ENCODE results near the gene IL36B. TPM values are rescaled to one million over a fixed set of nuclear protein-coding genes. Genes with fewer than 3 reads are reported as not detected.
"Not testable (repeated sequence)": the region's sequence is repeated elsewhere in the genome, so short reads cannot be mapped to it uniquely, and the experiment has no call there.

Gene IL36B
- not detected in 2 replicates for total RNA-seq (2014; rRNA removed)
- not detected for polyA plus RNA-seq (2012)

DNA sequence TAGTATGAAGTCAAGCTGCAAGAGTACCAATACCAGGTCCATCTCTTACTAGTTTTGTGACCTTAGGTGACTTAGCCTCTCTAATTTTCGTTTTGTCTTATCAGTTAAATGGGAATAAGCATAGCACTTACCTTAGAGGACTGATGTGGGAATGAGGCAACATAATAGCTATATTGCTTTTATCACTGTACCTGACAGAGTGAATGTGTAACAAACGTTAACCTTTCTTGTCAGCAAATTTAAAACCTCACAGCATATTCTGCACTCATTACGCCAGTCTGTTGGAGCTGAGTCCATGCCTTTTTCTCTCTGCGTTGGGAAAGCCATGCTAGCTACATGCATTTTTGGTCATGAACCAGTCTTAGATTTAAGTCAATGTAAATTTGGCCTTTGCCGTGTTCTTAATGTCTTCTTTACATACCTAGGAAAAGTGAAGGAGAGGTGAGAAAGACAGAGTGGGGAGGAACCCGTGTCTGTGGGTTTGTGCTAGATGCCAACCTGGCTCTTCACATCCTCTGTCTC is at the start of gene IL36B:
Gene IL36B (minus strand): TSS at position 472 of the 522 bp plus-strand sequence.
- DNase-seq (ENCODE audit: low read depth) = no peak

DNA sequence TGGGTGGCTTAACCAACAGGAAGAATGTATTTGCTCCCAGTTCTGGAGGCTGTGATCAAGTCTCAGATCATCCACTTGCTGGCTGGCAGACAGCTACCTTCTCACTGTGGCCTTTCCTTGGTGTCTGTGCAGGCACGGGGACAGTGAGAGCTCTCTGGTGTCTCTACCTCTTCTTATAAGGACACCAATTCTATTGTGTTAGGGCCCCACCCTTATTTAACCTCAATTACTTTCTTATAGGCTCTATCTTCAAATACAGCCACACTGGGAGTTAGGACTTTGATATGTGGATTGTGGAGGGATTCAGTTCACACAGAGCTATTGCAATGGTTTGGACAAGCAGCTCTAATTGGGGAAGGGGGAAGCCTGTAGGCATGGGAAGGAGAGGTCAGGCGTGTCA is 49.5 kb upstream of the IL36B start:
- DNase-seq (ENCODE audit: low read depth) = no peak

DNA sequence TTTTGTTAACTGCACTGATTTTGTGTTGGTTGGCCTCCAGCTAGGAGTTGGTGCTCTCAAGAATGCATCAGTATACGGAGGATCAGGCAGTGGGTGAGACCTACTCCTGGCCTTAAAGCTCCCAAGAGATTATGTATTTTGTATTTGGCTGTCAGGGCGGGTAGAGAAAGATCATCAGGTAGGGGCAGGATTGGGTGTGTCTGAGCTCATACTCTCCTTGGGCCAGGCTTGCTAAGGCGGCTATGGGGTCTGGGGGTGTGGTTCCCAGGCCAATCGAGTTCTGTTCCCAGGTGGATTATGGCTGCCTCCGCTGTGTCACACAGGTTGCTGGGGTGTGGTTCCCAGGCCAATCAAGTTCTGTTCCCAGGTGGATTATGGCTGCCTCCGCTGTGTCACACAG is 45.9 kb upstream of the IL36B start:
- no peak for DNase-seq (ENCODE audit: low read depth)

DNA sequence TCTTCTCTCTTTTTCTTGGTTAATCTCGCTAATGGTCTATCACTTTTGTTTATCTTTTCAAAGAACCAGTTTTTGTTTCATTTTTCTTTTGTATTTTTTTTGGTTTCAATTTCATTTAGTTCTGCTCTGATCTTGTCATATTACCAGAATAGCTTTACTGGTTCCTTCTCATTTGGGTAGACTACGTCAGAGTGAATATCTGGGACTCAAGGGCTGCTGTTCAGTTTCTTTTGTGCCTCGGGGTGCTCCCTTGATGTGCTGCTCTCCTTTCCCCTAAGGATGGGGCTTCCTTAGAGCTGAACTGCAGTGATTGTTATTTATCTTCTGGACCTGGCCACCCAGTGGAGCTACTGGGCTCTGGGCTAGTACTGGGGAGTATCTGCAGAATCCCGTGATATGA is 45.4 kb upstream of the IL36B start:
- no peak for DNase-seq (ENCODE audit: low read depth)

DNA sequence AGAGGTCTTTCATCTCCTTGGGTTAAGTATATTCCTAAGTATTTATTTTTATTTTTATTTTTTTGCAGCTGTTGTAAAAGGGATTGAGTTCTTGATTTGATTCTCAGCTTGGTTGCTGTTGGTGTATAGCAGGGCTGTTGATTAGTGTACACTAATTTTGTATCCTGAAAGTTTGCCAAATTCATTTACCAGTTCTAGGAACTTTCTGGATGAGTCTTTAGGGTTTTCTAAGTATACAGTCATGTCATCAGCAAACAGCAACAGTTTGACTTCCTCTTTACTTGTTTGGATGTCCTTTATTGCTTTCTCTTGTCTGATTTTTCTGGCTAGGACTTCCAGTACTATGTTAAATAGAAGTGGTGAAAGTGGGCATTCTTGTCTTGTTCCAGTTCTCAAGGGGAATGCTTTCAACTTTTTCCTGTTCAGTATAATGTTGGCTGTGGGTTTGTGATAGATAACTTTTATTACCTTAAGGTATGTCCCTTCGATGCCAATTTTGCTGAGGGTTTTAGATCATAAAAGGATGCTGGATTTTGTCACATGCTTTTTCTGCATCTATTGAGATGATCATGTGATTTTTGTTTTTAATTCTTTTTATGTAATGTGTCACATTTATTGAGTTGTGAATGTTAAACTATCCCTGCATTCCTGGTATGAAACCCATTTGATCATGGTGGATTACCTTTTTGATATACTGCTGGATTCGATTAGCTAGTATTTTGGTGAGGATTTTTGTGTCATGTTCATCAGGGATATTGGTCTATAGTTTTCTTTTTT is 44.4 kb upstream of the IL36B start:
- not testable (repeated sequence) for DNase-seq (ENCODE audit: low read depth)

DNA sequence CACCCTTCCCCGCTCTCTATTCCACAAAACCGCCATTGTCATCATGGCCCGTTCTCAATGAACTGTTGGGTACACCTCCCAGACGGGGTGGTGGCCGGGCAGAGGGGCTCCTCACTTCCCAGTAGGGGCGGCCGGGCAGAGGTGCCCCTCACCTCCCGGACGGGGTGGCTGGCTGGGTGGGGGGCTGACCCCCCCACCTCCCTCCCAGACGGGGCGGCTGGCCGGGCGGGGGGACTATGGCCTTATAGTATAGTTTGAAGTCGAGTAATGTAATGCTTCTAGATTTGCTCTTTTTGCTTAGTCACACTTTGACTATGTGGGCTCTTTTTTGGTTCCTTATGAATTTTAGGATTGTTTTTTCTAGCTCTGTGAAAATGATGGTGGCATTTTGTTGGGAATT is 43.6 kb upstream of the IL36B start:
- DNase-seq (ENCODE audit: low read depth) = not testable (repeated sequence)

DNA sequence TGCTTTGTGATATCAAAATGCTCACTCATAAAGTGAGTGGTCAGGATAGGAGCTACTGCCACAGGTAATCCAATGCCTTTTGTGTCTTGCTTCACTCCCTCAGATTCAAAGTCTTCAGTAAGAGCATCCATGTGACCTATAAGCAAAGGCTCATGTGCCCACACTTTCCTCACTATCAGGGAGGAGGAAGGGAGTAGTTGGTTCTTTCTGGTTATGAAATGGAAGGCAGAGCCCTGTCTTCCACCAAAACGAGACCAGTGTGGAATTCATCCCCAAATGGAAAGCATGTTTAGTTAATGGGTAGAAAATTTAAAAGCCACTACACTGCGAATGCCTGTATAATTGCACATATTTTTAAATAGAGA is 40.9 kb upstream of the IL36B start:
- DNase-seq (ENCODE audit: low read depth) = no peak

DNA sequence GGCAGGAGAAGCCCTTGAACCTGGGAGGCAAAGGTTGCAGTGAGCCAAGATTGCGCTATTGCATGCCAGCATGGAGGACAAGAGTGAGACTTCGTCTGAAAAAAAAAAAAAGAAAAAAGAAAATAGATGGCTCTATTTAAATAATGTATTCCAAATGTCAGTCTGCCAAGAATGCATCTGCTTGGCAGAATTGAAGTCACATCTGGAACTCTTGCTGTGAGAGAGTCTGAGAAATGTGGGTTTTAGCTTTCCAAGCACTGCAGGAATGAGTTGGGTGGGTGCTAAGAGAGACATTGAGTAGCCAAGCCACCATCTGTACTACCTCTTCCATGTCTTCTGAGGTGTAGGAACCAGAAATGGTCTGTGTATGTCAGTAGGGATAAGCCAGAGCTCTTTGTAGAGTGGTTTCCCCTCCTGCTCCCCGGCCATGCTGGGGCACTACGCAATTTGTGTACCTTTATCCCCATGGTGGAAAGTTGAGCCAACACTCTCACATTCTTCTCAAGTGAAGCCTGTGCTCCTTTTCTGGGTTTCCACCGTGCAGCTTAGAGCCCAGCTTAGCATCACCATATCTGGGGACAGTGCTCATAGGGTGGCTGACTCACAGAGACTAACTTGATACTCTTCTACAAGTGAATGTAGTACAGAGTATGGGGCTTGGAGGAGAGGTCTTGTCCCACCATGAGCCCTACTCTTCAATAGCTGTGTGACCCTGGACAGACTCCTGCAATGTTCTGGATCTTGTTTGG is 40.4 kb upstream of the IL36B start:
- no peak for DNase-seq (ENCODE audit: low read depth)

DNA sequence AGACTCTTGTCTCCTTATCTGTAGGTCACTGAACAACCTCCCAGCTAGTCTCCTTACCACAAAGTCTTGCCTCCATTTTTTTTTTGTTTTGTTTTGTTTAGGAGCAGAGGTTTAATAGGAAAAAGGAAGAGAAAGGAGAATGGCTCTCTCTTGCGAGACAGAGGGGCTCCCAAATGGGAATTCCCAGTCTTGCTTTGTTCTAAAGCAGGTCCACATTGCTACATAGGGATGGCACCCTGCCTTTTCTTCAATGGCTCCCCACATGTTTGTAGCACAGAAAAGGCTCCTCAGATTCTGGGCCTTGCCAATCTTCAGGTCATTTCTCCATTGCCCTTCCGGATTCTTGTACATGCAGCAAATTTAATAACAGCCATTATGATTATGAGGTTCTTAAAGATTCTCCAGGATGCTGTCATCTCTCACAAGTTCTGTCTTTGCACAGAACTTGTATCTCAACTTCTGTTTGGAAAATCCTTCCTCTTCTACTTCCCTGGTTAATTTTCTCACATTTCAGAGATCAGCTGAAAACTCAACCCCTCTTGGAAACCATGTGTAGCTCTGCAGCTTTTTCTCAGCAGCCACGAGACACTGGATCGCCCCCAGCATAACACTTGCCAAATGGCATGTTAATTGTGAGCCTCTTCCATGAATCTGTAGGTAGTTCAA is 38.7 kb upstream of the IL36B start:
- no peak for DNase-seq (ENCODE audit: low read depth)

DNA sequence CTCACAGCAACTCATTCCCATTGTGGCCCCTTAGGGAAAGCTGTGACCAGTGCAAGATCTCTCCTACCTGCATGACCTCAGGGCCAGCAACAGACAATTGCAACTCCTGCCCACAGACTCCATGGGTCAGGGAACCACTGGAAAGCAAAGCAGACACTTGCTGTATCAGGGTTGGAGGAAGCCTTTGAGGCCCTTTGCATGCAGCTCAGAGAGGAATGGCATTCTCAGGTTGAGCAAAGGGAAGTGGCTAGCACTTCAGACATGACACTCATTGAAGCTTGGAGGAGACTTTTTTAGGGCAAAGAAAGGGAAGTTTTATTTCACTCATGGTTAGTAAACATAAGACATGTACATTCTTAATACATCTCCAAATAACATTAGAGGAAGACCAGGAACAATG is 37.2 kb upstream of the IL36B start:
- no peak for DNase-seq (ENCODE audit: low read depth)

DNA sequence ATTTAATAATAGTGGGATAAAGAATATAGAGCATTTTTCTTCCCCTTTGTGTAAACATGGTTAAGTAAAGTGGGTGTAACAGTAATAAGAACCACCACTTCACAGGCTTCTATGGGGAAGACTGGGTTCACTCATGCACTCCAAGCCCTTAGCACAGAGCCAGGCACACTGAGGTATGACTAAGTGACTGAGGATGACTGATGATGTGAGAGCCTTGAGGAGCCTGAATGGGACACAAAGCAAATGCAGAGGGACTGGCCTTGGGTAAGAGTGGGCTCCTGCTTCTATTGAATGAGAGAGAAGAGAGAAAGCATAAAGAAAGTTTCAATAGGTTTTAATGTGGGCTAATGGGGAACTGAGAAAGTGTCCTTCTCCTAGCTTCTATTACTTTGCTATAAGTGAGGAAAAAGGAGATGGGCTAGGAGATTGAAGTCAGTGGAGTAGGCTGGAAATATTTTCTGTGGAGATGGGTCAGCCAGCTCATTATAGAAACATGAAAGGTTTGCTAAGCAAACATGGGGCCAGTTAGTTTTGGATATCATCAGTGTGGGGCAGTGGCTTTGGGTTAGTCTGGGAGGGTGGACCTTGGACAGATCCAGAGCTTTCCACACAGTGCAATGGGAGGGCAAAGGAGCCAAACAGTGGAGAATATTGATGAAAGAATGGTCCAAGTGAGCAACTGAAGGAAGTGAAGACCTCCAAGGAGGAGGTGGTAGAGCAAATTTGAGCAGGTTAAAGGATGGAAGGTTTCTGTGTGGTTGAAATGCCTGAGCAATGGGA is 35.7 kb upstream of the IL36B start:
- no peak for DNase-seq (ENCODE audit: low read depth)

DNA sequence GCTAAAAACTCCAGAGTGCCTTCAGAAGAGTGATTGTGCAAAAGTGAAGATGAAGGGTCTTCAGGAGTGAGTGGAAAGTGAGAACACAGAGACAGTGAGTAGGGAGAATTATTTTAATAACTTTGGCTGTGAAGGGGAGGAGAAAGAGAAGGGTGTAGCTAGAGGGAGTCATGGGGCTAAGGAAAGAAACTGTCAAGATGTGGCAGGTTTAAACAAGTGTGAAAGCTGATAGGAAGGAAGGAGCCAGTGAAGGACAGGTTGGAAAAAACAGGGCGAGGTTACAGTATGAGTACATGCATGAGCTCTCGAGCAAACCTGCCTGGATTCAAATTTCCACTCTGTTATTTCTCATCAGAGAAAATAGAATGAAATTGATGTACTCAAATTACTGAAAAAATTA is 32.9 kb upstream of the IL36B start:
- no peak for DNase-seq (ENCODE audit: low read depth)

DNA sequence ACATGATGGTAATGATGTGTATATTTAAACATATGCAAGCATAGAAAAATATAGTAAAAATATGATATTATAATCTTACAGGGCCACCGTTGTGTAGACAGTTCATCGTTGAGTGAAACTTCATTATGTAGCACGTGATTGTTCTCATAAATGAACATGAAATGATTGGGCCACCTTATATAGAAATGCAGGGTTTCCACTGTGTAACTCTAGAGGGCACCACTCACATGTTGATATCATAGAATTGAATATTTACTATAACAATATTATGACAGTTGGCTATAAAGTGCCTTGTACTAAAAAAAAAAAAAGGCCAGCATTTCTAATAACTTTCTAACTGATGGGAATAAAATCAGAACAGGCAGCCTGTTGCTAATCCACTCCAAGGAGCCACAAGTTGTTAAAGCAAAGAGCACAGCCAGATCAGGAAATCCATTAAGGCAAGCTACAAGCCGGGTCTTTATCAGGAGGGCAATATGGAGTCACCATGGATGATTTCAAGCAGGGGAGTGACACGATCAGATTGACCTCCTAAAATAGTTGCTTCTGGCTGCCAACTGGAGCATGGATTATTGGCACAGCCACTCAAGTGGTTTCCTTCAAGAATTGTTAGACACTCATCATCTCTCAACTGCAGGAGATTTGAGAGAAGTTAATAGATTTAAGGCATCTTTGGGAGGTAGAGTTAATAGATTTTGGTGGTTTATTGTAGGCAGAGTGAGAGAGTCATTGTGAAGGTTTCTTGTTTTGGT is 31.8 kb upstream of the IL36B start:
- DNase-seq (ENCODE audit: low read depth) = peak; percentile 8

DNA sequence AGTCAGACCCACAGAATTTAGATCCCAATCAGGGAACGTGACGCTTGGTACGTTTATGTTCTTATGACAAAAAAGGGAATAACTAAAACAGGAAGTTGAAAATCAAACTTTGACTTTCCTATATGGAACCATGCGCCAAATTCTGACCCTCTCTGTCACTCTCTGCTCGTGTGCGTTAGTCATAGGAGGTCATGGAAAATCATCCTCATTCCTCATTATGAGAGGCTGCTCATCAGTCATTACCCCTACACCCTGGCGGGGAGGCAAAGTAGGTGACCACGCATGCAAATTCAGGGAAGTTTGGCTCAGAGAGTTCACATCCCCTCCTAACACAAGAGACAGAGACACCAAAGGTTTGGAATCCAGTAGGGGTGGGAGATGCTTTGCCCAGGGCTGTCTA is 30.6 kb upstream of the IL36B start:
- DNase-seq (ENCODE audit: low read depth) = no peak

DNA sequence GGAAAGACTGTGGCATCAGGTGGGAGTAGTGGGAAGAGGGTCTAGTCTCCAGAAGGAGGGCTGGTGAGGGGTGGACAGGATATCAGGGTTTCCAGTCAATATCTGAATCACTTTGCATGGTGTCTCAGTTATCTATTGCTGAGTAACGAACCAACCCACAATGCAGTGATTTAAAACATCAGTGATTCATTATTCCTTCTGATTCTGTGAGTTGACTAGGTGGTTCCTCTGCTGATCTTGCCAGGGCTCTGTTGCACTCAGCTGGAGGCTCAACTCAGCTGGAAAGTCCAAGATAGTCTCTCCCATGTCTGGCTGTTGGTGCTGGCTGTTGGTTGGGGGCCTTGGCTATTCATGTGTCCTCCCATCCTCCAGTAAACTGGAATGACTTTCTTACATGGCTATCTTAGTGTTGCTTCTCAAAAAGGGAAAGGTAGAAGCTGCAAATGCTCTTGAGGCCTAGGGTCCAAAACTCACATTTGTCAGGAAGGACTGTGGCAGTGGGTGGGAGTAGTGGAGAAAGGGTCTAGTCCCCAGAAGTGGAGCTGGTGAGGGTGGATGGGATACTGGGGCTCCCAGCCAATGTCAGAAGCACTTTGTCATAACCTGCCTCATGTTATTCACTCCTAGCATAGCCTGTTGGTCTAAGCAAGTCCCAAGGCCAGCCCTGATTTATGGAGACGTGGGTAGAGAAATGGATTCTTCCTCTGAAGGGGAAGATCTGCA is 29.0 kb upstream of the IL36B start:
- DNase-seq (ENCODE audit: low read depth) = no peak

DNA sequence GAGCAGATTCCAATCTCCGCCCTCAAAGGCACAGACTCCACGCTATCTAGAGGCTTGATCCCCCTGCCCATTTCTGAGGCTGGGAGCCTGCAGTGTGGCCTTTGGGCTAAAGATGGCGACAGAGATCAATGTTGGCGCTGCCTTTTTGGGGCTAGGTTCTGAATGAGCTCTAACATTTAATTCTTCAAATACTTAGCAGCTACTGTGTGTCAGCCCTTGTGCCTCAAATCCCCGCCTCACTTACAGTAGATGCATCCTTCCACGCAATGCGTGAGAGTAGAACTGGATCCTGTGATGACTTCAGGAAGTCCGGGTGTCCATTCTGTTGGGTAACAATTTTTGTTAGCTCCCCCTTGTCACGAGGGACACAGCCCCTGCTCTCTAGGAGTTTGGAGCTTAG is 27.5 kb upstream of the IL36B start:
- DNase-seq (ENCODE audit: low read depth) = peak; percentile 14

DNA sequence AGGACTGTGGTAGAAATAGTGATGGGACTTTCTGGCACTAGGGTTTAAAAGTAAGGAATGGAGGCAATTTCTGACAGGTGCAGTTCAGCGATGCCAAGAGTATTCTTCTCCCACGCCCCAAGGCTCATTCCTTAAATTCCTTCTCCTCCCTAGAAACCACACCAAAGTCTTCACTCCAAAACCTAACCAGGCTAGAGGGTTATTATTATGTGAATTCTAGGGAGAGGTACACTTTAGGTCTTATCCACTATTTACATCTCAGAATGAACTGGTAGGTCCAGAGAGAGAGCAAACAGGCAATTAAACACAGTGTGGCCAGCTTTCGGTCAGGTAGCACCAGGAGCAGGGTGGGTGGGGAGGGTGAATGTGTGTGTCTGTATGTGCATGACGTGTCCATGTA is 26.5 kb upstream of the IL36B start:
- DNase-seq (ENCODE audit: low read depth) = peak; percentile 55

DNA sequence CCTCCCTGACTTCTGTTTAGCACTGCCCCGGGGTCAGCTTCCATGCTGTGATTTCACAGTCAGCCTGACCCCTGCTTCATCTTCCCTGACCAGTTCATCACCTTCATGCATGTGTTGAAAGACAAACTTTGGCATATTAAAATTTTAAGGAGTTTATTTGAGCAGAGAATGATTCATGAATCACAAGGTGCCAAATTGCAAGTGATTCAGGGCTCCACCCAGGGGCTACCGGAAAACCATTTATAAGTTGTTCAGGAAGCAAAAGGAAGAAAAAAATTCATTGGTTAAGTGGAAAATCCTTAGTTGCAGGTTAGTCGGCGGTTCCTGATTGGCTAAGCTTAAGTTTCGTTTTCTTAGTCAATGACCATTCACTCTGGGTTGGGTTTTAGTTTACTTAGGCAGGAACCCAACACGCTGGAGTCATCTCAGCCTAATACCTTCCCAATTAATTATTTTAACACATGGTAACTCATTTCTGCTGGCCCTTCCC is 25.7 kb upstream of the IL36B start:
- peak; percentile 36 for DNase-seq (ENCODE audit: low read depth)

DNA sequence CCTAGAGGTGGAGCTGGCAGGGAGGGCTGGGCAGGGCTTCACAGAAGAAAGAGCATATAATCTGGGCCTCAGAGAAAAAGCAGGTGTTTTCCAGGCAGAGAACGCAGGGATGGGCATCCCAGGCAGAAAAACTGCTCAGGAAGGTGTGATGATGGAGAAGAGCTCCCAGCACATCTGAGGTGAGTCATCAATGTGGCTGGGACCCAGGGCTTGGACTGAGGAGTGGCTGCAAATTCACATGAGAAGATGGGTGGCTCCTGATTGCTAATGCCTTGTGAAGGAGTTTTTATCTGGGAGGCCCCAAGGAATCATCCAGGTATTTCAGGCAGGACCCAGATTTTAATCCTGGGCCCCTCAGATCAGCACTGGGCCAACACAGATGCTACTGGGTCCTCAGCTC is 25.3 kb upstream of the IL36B start:
- DNase-seq (ENCODE audit: low read depth) = peak; percentile 7
